Mammary epithelial cell (primary cell): ENCODE data around the gene NPDC1.

ENCODE experiments used
- CTCF ChIP-seq, 2 donors: IDR thresholded peaks in 1 of 2; conservative IDR thresholded peaks in 1 of 2; 2 replicates each; pipeline ENCODE4 v1.5.1; 2011 to 2012; ENCODE audit warnings: inconsistent platforms in 2 of 2, low read length in 2 of 2, mild to moderate bottlenecking in 2 of 2, control low read depth in 1 of 2, low read depth in 1 of 2; ENCODE audit not compliant: insufficient read depth in 1 of 2; ENCODE audit errors: extremely low read depth in 1 of 2
- EZH2 ChIP-seq: IDR thresholded peaks from 2 replicates; pipeline ENCODE4 v1.6.1; 2012; ENCODE audit warnings: low read length, inconsistent platforms, borderline replicate concordance

GRCh38 chr9:137089232-137089947 lies 43.4 kb upstream of the NPDC1 start:
- TF ChIP-seq CTCF (conservative IDR thresholded peaks at IDR 0.05 in 1 of 2, IDR thresholded peaks at IDR 0.05 in 1 of 2; ENCODE audit: extremely low read depth in 1 of 2, insufficient read depth in 1 of 2, low read depth in 1 of 2, low read length in 2 of 2): no peak
- no peak for TF ChIP-seq EZH2
